Measurements from ENCODE around the gene TBC1D3B.
"Not testable (repeated sequence)": the region's sequence is repeated elsewhere in the genome, so short reads cannot be mapped to it uniquely, and the experiment has no call there.

Gene TBC1D3B

GRCh38 chr17:36176536-36176935 lies at the start of gene TBC1D3B:
TBC1D3B (minus strand) TSS chr17:36176636; CDS start chr17:36175050, 1,586 bp downstream.
- not testable (repeated sequence) for DNase-seq

- not testable (repeated sequence) for DNase-seq
Measured at GRCh38 chr17:36222967-36223366, 46.5 kb upstream of the TBC1D3B start.

GRCh38 chr17:36221581-36222100 lies 45.2 kb upstream of the TBC1D3B start:
- DNase-seq, result not testable (repeated sequence)

- DNase-seq, result not testable (repeated sequence)
Measured at GRCh38 chr17:36220737-36221580, 44.5 kb upstream of the TBC1D3B start.

- DNase-seq, result not testable (repeated sequence)
Measured at GRCh38 chr17:36219556-36219955, 43.1 kb upstream of the TBC1D3B start.

- DNase-seq, result not testable (repeated sequence)
Measured at GRCh38 chr17:36215406-36216308, 39.2 kb upstream of the TBC1D3B start.

GRCh38 chr17:36214918-36215317 lies 38.5 kb upstream of the TBC1D3B start:
- no peak for DNase-seq

GRCh38 chr17:36213695-36214094 lies 37.3 kb upstream of the TBC1D3B start:
- DNase-seq, result no peak

- no peak for DNase-seq
Measured at GRCh38 chr17:36212966-36213365, 36.5 kb upstream of the TBC1D3B start.

GRCh38 chr17:36212272-36212605 lies 35.8 kb upstream of the TBC1D3B start:
- DNase-seq, result no peak

- DNase-seq, result not testable (repeated sequence)
Measured at GRCh38 chr17:36211484-36212271, 35.2 kb upstream of the TBC1D3B start.

GRCh38 chr17:36210439-36211211 lies 34.2 kb upstream of the TBC1D3B start, which contains the start of gene CCL4L2:
CCL4L2 (plus strand) TSS chr17:36211063.
- not testable (repeated sequence) for DNase-seq

GRCh38 chr17:36209575-36209974 lies 33.1 kb upstream of the TBC1D3B start:
- DNase-seq, result no peak

- DNase-seq, result not testable (repeated sequence)
Measured at GRCh38 chr17:36207383-36207782, 30.9 kb upstream of the TBC1D3B start.

GRCh38 chr17:36206486-36206821 lies 30.0 kb upstream of the TBC1D3B start:
- not testable (repeated sequence) for DNase-seq

GRCh38 chr17:36205637-36206485 lies 29.4 kb upstream of the TBC1D3B start:
- DNase-seq, result no peak

- no peak for DNase-seq
Measured at GRCh38 chr17:36204724-36205500, 28.5 kb upstream of the TBC1D3B start.

- DNase-seq, result no peak
Measured at GRCh38 chr17:36203335-36203734, 26.9 kb upstream of the TBC1D3B start.

- DNase-seq, result not testable (repeated sequence)
Measured at GRCh38 chr17:36201506-36201905, 25.1 kb upstream of the TBC1D3B start.

- not testable (repeated sequence) for DNase-seq
Measured at GRCh38 chr17:36201102-36201501, 24.7 kb upstream of the TBC1D3B start.
